ENCODE results near the gene SUPT3H.
"Not testable (repeated sequence)": the region's sequence is repeated elsewhere in the genome, so short reads cannot be mapped to it uniquely, and the experiment has no call there.

Gene SUPT3H

GRCh38 chr6:44935693-44936300 is 441.9 kb downstream of the SUPT3H start:
- ATAC-seq, result peak; percentile 56 to 64

DNA sequence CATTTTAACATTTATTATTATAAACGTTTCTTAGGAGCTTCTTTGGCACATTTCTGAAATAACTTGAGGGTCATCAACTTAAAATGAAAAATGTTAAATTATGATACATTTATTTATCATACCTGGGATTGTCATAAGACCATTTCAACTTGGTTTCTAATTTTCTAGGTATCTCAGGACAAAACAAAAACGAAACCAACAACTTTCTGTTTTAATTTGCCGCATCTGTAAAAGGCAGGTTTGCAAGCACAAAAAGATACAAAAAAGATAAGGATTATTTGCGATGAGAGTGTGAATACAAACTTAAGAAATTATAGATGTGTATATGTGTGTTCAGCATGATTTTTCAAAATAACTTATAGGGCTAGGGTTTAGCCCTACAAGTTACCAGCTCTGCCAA is 444.6 kb downstream of the SUPT3H start:
- peak in 1 of 2 donors; percentile 22 for ATAC-seq

DNA sequence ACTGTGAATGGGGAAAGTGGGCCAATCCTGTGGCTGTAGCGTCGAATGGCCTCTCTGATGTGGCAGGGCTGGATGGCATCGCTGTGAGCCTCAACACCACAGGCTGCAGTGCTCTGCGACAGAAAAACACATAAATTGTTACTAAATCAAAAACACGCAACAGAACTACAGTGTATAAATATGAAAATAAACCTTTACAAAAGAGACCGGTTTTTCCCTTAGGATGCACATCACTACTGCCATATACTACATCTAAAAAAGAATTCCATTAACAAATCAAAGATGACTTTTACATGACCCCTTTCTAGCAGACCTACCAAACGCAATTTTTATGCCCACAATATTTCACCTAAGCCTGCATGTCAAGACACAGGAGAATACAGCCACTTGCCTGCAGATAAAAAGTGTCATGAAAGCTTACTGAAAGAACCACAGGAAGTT is 445.1 kb downstream of the SUPT3H start:
- ATAC-seq, result no peak

- ATAC-seq, result no peak
Observed at GRCh38 chr6:44931385-44931784, 446.3 kb downstream of the SUPT3H start.

DNA sequence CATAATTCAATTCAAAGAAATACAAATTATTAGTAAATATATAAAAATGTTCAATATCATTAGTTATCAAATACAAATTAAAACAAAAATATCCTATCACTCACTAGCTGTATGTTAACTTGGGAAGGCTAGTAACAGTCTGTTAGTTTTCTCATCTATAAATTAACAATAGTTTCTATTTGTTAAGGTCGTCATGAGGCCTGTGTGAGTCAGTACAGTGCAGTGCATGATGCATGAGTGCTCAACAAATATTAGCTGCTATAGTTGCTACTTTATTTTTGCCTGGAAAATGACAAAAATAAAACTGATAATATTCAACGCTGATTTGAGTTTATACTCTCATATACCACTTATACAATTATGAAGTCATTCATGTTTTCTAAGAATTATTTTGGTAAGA is 451.2 kb downstream of the SUPT3H start:
- ATAC-seq, result no peak

DNA sequence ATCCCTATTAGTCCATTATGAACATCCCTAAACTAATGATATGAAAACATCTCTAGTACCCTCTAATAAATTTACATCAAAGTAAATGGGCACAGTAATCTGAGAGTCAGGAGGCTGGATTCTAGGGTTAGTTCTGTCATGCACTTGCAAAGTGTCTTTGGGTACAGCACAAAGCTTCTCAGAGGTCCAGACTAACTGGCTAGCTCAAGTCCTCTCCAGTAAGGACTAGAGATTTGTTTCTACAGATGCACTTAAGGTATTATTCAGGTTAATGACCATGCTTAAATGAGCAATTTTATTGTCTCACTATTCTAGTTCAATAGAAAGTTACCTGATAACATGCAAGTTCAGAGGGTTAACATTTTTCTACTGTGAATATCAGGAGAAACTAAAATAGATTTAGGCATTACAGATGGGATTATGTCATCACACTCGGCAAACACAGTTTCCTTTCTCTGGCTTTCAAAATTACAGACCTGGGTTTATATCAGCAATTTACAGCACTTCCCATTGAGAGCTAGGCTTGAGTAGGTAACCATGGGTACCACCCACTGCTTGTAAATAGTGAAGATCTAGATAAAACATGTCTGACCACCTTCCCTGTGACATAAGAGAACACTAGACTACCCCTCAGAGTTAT is 452.5 kb downstream of the SUPT3H start:
- ATAC-seq, result peak; percentile 41 to 61

GRCh38 chr6:44923444-44923843 is 454.3 kb downstream of the SUPT3H start:
- no peak for ATAC-seq

GRCh38 chr6:44921798-44922197 is 455.9 kb downstream of the SUPT3H start:
- no peak for ATAC-seq

DNA sequence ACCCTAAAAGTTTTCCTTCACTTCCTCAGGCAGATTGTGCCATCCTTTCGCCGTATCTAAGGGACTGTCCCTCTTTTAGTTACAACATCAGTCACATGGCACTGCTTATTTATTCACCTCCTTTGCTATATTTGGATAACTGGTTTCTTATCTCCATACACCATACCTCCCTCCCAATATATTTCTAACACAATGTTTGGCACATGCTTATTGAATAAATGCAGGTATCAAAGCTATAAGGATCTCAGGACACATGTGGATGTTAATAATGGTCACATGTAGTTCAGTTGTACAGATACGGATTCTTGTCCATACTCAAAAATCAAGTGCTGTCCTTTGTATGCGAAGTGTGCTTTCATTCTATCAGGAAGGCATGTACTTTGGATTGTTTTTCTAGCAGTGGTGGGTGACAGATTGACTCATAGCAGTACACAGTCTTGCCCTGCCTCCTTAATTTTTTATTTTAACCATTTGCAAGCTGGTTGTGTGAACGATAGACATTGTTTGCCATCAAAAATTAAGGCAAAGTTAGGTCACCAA is 456.7 kb downstream of the SUPT3H start:
- no peak for ATAC-seq

- ATAC-seq, result no peak
Observed at GRCh38 chr6:44918671-44919296, 458.9 kb downstream of the SUPT3H start.

GRCh38 chr6:44917430-44917829 is 460.3 kb downstream of the SUPT3H start:
- ATAC-seq, result no peak

- no peak for ATAC-seq
Observed at GRCh38 chr6:44915111-44915510, 462.6 kb downstream of the SUPT3H start.

DNA sequence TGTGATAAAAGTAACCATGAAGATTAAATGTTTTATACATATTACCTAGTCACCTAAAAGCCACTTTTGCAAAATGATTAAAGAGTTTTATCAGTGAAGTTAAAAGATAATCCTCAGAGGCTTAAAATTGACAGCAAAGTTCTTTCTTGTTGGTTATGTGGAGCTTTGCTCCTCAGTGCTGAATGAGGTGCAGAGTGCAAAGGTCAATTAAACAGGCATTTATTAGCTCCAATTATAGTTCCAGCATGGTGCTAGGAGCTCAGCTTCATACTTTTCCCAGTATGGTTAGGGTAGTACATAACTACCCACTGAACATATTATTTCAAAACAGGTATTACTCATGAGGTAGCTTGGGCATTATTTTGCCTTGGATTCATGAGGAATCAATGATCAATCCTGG is 463.6 kb downstream of the SUPT3H start:
- no peak for ATAC-seq

- no peak for ATAC-seq
Observed at GRCh38 chr6:44906761-44907160, 471.0 kb downstream of the SUPT3H start.

- not testable (repeated sequence) for ATAC-seq
Observed at GRCh38 chr6:44900358-44900757, 477.4 kb downstream of the SUPT3H start.

- no peak for ATAC-seq
Observed at GRCh38 chr6:44898296-44898930, 479.3 kb downstream of the SUPT3H start.

DNA sequence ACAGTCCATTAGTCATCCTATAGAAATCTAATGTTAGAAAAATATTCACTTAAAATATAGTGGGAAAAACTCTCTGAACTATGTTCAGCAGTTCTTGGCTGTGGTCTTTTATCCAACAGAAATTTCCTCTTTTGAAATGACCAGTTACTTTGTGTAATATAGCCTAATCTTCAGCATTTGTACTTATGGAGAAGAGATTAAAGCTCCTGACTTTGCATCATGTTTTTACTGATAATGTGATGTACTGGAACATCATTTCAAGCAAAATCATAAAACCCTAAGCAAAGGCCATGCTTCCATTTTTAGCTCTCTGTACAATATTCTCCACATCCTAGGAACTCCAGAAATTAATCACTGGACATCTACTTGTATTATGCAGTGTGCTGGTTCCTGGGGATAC is 480.4 kb downstream of the SUPT3H start:
- no peak for ATAC-seq

GRCh38 chr6:44896701-44897100 is 481.0 kb downstream of the SUPT3H start:
- ATAC-seq, result no peak

- ATAC-seq, result no peak
Observed at GRCh38 chr6:44892579-44892978, 485.2 kb downstream of the SUPT3H start.

DNA sequence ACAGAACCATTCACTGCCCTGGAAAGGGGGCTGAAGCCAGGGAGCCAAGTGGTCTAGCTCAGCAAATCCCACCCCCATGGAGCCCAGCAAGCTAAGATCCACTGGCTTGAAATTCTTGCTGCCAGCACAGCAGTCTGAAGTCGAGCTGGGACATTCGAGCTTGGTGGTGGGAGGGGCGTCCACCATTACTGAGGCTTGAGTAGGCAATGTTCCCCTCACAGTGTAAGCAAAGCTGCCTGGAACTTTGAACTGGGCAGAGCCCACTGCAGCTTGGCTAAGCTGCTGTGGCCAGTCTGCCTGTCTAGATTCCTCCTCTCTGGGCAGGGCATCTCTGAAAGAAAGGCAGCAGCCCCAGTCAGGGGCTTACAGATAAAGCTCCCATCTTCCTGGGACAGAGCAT is 498.7 kb downstream of the SUPT3H start:
- ATAC-seq, result not testable (repeated sequence)

DNA sequence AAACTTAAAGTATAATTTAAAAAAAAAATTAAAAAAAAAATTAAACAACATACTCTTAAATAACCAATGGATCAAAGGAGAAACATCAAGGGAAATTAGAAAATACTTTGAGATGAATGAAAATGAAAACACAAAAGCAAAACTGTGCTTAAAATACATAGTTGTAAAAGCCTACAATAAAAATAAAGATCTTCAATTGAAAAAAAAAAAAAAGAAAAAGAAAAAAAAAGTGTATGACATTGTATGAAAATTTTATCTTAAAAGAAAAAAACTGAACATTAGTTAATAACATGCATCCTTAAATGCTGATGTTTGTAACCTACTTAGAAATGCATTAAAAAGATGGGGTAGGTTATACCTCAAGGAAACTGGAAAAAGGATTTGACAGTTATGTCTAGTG is 501.1 kb downstream of the SUPT3H start:
- not testable (repeated sequence) for ATAC-seq

GRCh38 chr6:44869321-44869897 is 508.3 kb downstream of the SUPT3H start:
- ATAC-seq, result peak; percentile 48 to 62

- ATAC-seq, result no peak
Observed at GRCh38 chr6:44868910-44869309, 508.8 kb downstream of the SUPT3H start.
